Liver (tissue), 9 donors: ENCODE measurements around the gene NKD2. TPM values are rescaled to one million over a fixed set of nuclear protein-coding genes. Genes with fewer than 3 reads are reported as not detected.

ENCODE experiments used
- DNase-seq: peaks from one replicate; pipeline ENCODE4 v3.0.0-alpha.2; 2017; ENCODE audit warnings: low spot score
- H3K27ac ChIP-seq, 2 donors: one replicate each; pipeline ENCODE4 v1.7.0; 2013; ENCODE audit warnings: inconsistent platforms in 2 of 2, low read length in 2 of 2, control low read depth in 1 of 2, low read depth in 1 of 2, mild to moderate bottlenecking in 1 of 2
- H3K27me3 ChIP-seq, 4 donors: one replicate each; pipeline versions ENCODE4 v1.6.1 to v1.7.0; 2013; ENCODE audit warnings: low read length in 3 of 4, inconsistent platforms in 1 of 4, mild to moderate bottlenecking in 1 of 4, moderate library complexity in 1 of 4; ENCODE audit not compliant: control insufficient read depth in 4 of 4, insufficient read depth in 4 of 4
- H3K36me3 ChIP-seq, 4 donors: one replicate each; pipeline versions ENCODE4 v1.6.1 to v1.7.0; 2013; ENCODE audit warnings: low read length in 3 of 4, mild to moderate bottlenecking in 3 of 4, low read depth in 1 of 4, moderate library complexity in 1 of 4; ENCODE audit not compliant: control insufficient read depth in 4 of 4, insufficient read depth in 3 of 4
- H3K4me1 ChIP-seq, 4 donors: one replicate each; pipeline versions ENCODE4 v1.6.1 to v1.7.0; 2013; ENCODE audit warnings: low read length in 3 of 4, mild to moderate bottlenecking in 3 of 4, moderate library complexity in 1 of 4; ENCODE audit not compliant: control insufficient read depth in 4 of 4, insufficient read depth in 4 of 4
- H3K4me3 ChIP-seq, 3 donors: one replicate each; pipeline versions ENCODE4 v1.6.1 to v1.7.0; 2013; ENCODE audit warnings: low read length in 3 of 3, control low read depth in 1 of 3, low read depth in 1 of 3, mild to moderate bottlenecking in 1 of 3
- H3K9ac ChIP-seq, 2 donors: one replicate each; pipeline ENCODE4 v1.7.0; 2013; ENCODE audit warnings: low read length in 2 of 2, mild to moderate bottlenecking in 2 of 2, moderate library complexity in 2 of 2, control low read depth in 1 of 2, low read depth in 1 of 2
- H3K9me3 ChIP-seq, 4 donors: one replicate each; pipeline versions ENCODE4 v1.6.1 to v1.7.0; 2013; ENCODE audit warnings: low read length in 3 of 4; ENCODE audit not compliant: control insufficient read depth in 4 of 4
- ATF3 ChIP-seq: IDR thresholded peaks from 2 replicates; pipeline ENCODE4 v1.6.1; 2016; ENCODE audit warnings: antibody characterized with exemption
- EGR1 ChIP-seq, 2 donors: IDR thresholded peaks; 2 replicates each; pipeline ENCODE4 v1.6.1; 2016 to 2018; ENCODE audit warnings: antibody characterized with exemption in 2 of 2, low read depth in 2 of 2
- FOXA1 ChIP-seq: IDR thresholded peaks from 2 replicates; pipeline ENCODE4 v1.6.1; 2016; ENCODE audit warnings: antibody characterized with exemption
- HNF4A ChIP-seq, 2 donors: conservative IDR thresholded peaks; 2 replicates each; pipeline ENCODE4 v1.6.1; 2016; ENCODE audit warnings: antibody characterized with exemption in 2 of 2, mild to moderate bottlenecking in 2 of 2
- NR2F2 ChIP-seq: IDR thresholded peaks from 2 replicates; pipeline ENCODE4 v1.6.1; 2016; ENCODE audit warnings: antibody characterized with exemption
- REST ChIP-seq: IDR thresholded peaks from 2 replicates; pipeline ENCODE4 v1.6.1; 2016; ENCODE audit warnings: antibody characterized with exemption, mild to moderate bottlenecking
- SP1 ChIP-seq: IDR thresholded peaks from 2 replicates; pipeline ENCODE4 v1.6.1; 2018; ENCODE audit warnings: antibody characterized with exemption, mild to moderate bottlenecking
- TAF1 ChIP-seq: conservative IDR thresholded peaks from 2 replicates; pipeline ENCODE4 v1.6.1; 2016; ENCODE audit warnings: antibody characterized with exemption, mild to moderate bottlenecking
- YY1 ChIP-seq: IDR thresholded peaks from 2 replicates; pipeline ENCODE4 v1.6.1; 2016; ENCODE audit warnings: antibody characterized with exemption, mild to moderate bottlenecking
- WGBS: extraction: QIAGEN DNeasy Blood & Tissue Kit; methylation state at CpG from one replicate; pipeline ENCODE4 v1.1.7; 2013; 5-methylcytosine and 5-hydroxymethylcytosine counted together
- polyA plus RNA-seq, 2 donors: library from polyadenylated mRNA; stranded (reverse) in 1 of 2; unstranded in 1 of 2; fragments of 200-250 nt in 1 of 2; fragments of >200 nt in 1 of 2; fragmentation: Nextera tagmentation in 1 of 2; extraction: Ambion mirVana in 1 of 2; gene quantifications; one replicate each; pipeline versions ENCODE4 v1.2.1 to v1.2.3, GENCODE V29; 2013 to 2015
- total RNA-seq, 2 donors: library from RNA; depleted of rRNA; stranded (reverse); fragments of >200 nt; gene quantifications; one replicate each; pipeline ENCODE4 v1.2.3, GENCODE V29; 2014
- TF ChIP-seq, protein P1 (sequence below): IDR thresholded peaks from 2 replicates; pipeline ENCODE4 v1.6.1; 2016; ENCODE audit warnings: antibody characterized with exemption
- donor health status: healthy.
- donor health status: healthy.
- donor health status: healthy.
- donor health status: healthy.
- donor health status: healthy.

Gene NKD2
- total and polyA plus RNA-seq, 4 donors = 0.09 to 1.3 (median 0.42) TPM

- Histone ChIP-seq H3K9me3 (no peaks in the 10 kb centered on the region), H3K9ac (no peak overlapping the region), H3K4me3 (no peak overlapping the region), H3K4me1 (peaks cover 0 to 22% (median 9%) of the 10 kb centered on the region in 4 donors), H3K27ac (no peak overlapping the region), H3K36me3 (no peaks in the 10 kb centered on the region), H3K27me3 (peaks cover 0 to 4% (median 1%) of the 10 kb centered on the region in 4 donors)
- TF ChIP-seq TAF1 (no peak), YY1 (no peak), REST (no peak), FOXA1 (no peak), ATF3 (no peak), NR2F2 (no peak), SP1 (no peak), EGR1 (IDR thresholded peaks at IDR 0.05; ENCODE audit: low read depth in 2 of 2) (no peak), HNF4A (conservative IDR thresholded peaks at IDR 0.05) (no peak)
- TF ChIP-seq, protein P1, sequence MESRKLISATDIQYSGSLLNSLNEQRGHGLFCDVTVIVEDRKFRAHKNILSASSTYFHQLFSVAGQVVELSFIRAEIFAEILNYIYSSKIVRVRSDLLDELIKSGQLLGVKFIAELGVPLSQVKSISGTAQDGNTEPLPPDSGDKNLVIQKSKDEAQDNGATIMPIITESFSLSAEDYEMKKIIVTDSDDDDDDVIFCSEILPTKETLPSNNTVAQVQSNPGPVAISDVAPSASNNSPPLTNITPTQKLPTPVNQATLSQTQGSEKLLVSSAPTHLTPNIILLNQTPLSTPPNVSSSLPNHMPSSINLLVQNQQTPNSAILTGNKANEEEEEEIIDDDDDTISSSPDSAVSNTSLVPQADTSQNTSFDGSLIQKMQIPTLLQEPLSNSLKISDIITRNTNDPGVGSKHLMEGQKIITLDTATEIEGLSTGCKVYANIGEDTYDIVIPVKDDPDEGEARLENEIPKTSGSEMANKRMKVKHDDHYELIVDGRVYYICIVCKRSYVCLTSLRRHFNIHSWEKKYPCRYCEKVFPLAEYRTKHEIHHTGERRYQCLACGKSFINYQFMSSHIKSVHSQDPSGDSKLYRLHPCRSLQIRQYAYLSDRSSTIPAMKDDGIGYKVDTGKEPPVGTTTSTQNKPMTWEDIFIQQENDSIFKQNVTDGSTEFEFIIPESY = no peak
- no peak for DNase-seq
- WGBS = 96% methylated on average over 13 of the region's 13 CpGs
Measured at GRCh38 chr5:1005904-1006655, 2.5 kb upstream of the NKD2 start.

DNA sequence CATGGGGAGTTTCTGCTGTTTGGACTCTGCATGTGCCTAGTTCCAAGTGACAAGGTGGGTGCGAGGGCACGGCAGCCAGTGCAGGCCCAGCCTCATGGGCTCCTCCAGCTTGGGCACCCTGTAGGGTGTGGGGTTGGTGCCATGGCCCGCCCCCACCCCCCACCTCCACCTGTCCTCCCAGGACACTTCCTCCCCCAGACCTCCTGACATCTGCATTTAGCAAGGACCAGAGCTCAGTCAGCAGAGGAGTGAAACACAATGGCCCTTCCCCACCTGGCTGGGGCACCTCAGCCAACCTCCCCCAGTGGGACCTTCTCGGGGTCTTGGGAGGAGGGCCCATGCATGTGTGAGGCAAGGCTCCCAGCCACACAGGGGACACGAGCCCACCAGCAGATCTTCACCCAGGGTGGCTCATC is 1.9 kb upstream of the NKD2 start:
- H3K4me1 ChIP-seq = peaks cover 0 to 22% (median 9%) of the 10 kb centered on the region in 4 donors
- H3K27me3 ChIP-seq = peaks cover 0 to 4% (median 1%) of the 10 kb centered on the region in 4 donors
- TF ChIP-seq HNF4A (conservative IDR thresholded peaks at IDR 0.05) = no peak
- TF ChIP-seq REST = no peak
- TF ChIP-seq NR2F2 = no peak
- H3K36me3 ChIP-seq = no peaks in the 10 kb centered on the region
- WGBS = 86% methylated on average over 5 of the region's 5 CpGs
- no peaks in the 10 kb centered on the region for H3K9me3 ChIP-seq
- no peak overlapping the region for H3K9ac ChIP-seq
- no peak overlapping the region for H3K4me3 ChIP-seq
- no peak overlapping the region for H3K27ac ChIP-seq
- DNase-seq = no peak
